Astrocyte of the spinal cord (primary cell): ENCODE results near the gene SLC1A2.

Experiments used
- DNase-seq: peaks from one replicate; pipeline ENCODE4 v3.0.0; 2011; ENCODE audit warnings: low read depth, low spot score
- H3K4me3 ChIP-seq: 2 replicates; pipeline ENCODE4 v1.5.1; 2011; ENCODE audit warnings: low read depth, mild to moderate bottlenecking, low read length, moderate library complexity
- CTCF ChIP-seq: IDR thresholded peaks from 2 replicates; pipeline ENCODE4 v1.5.1; 2012; ENCODE audit warnings: low read depth, mild to moderate bottlenecking, low read length, inconsistent platforms
- in situ Hi-C: cut with HindIII; loops from 2 replicates; pipeline ENCODE4 v1.10.0; 2017; ENCODE audit warnings: low sequenced_read_pairs

The SLC1A2 gene

GRCh38 chr11:35343033-35343598 lies 76.2 kb downstream of the SLC1A2 start:
- no peak for TF ChIP-seq CTCF
- DNase-seq, result no peak
- in situ Hi-C loops, result no loop called here
- no peak overlapping the region for H3K4me3 ChIP-seq

DNA sequence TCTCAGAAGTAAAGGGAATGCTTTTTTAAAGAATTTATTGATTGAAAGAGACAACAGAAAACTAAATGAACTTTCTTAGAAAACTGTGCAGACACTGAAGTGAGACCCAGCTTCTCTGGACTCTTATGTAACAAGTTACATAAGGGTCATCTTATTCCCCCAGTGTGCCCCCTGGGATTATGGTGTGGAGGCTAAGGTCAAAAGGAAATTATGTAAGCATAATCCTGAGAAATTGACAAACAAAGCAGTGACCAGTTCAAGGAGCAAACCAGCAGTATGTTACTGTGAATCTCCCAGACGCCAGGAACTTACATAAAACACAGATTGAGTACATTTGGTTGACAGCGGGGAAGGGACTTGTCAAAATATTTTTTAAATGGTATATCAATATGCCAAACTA lies 78.6 kb downstream of the SLC1A2 start:
- in situ Hi-C loops, result no loop called here
- TF ChIP-seq CTCF, result no peak
- DNase-seq, result no peak
- no peak overlapping the region for H3K4me3 ChIP-seq

DNA sequence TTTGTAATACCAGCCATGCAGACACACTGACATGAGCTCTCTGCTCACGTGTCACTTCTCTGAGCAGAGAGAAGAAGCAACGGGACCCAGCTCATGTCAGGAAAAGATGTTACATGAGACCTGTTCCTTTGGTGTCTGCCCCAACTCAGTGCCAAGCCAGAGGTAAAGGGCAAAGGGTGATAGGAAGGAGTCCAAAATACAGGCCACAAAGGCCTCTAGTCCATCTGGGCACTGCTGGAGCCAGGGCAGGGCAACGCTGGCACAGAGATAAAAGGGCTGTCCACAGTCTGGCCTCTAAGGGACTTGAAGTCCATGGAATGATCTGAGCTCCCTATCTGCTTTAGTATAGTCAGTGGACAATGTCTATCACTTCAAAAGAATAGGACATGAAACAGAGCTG lies 79.3 kb downstream of the SLC1A2 start:
- H3K4me3 ChIP-seq, result no peak overlapping the region
- in situ Hi-C loops, result no loop called here
- DNase-seq, result no peak
- no peak for TF ChIP-seq CTCF

DNA sequence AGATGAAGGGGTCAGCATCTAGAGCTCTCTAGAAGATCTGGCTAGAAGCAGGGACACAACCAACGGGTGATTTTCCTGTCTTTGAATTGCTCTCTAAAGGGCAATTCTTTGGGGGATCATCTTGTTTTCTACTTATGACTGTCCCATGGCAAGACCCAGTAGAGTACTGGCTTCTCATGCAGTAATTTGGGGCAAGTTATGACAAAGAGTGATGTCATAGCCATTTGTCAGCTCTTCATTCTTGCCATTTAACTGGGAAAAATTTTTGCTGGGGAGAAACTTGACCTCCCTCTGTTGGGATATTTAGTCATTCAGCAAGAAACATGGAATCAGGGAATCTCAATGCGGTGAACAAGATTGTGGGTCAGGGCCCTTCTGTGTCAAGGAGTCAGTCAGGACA lies 80.4 kb downstream of the SLC1A2 start:
- no peak overlapping the region for H3K4me3 ChIP-seq
- DNase-seq, result no peak
- in situ Hi-C loops, result no loop called here
- no peak for TF ChIP-seq CTCF

- H3K4me3 ChIP-seq, result no peak overlapping the region
- in situ Hi-C loops, result no loop called here
- no peak for TF ChIP-seq CTCF
- DNase-seq, result no peak
These were observed 81.4 kb downstream of the SLC1A2 start for GRCh38 chr11:35337914-35338305.

DNA sequence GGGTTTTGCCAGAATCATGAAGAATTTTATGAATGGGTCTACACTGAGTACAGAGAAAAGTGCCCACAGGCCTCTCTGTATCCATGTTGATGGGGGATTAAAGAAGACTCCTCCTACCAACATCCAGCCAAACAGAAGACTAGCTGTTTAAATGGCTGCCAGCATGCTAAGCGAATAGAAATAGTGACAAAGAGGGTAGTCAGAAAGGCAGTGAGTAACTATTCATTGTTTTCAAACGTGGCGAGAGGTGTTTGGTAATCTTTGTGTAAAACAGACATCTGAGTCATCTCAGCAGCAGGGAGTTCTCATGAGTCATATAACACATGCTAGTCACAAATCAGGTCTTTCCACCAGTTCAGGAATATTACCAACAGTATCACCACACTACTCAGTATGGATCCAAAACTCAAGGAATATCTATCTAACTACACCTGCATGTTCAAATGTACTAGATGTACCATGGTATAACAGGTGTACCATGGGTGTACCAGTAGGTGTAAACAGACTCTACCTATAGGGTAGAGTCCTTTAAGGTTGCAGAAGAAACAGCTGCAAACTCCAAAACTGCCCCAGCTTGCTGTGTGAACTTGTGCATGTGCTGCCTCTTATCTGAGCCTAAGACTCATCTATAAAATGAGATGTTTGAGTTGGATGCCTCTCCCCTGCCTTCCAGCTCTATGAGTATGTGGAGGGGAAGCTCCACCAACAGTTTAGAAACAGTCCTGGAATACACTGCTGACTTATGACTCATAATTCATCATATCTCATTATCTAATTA lies 82.0 kb downstream of the SLC1A2 start:
- in situ Hi-C loops, result no loop called here
- no peak overlapping the region for H3K4me3 ChIP-seq
- no peak for TF ChIP-seq CTCF
- peak; percentile 98 for DNase-seq
